HG03039 (cell line): ENCODE results near the gene APLP1.
"Not testable (repeated sequence)": the region's sequence is repeated elsewhere in the genome, so short reads cannot be mapped to it uniquely, and the experiment has no call there.

Experiments used
- ATAC-seq: cut with Tn5 transposase; IDR thresholded peaks from one replicate; pipeline ENCODE4 v1.9.1; 2021; ENCODE audit warnings: mild to moderate bottlenecking, moderate library complexity; ENCODE audit not compliant: unreplicated experiment

The APLP1 gene

DNA sequence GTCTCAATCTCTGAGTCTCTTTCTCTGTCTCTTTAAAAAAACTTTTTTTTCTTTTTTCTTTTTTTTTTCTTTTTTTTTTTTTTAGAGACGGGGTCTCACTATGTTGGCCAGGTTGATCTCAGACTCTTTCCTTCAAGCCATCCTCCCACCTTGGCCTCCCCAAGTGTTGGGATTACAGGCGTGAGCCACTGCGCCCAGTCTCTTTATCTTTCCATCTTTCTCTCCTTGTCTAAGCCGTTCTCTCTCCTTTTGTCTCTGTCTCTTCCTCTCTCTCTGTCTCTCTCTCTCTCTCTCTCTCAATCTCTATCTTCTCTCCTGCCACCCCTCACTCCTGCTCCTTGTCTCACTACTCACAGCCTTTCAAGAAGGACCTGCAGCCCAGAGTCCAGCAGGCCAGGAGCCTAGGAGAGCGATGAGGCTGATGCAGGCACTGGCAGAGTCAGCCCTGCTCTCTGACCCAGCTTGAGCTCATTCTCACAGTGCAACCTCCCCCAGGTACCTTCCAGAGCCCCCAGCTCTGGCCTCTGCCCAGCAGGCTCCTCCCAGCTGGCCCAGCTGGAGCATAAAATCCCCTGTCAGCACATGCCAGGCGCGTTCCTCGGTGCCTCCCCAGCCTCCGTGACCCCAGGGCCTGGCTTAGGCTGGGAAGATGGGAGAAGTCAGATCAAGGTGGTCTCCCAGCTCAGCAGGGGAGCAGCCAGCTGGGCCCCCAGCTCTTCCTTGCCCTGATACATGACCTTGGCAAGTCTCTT, 16.2 kb upstream of the APLP1 start, which contains the start of gene NPHS1:
Gene NPHS1 (minus strand): TSS at position 476 of the 752 bp plus-strand sequence. CDS start 667 bp downstream, outside the sequence.
- ATAC-seq, result no peak

DNA sequence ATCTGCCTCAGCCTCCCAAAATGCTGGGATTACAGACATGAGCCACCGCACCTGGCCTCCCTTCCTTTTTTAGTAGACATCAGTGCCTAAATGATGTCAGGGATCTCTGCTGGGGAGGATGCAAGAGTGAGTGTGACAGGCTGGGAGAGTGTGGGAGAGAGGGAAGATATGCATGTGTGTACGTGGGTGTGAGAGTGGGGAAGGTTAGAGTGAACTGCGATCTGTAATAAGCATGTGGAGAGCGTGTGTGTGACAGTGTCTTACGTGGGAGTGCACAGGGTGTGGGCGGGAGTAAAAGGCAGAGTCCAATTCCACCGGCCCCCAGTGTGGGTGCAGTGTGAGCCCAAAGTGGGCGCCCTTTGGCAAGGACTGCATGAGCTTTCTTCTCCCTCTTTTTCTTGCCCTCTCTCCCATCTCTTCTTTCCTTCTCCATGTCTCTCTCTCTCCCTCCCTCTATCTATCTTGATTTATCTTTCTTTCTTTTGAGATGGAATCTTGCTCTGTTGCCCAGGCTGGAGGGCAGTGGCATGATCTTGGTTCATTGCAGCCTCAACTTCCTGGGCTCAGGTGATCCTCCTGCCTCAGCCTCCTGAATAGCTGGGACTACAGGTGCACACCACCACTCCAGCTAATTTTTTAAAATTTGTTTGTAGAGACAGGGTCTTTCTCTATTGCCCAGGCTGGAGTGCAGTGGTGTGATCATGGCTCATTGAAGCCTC, 15.2 kb upstream of the APLP1 start:
- ATAC-seq, result no peak

- ATAC-seq, result no peak
Observed at GRCh38 chr19:35856546-35857149, 11.7 kb upstream of the APLP1 start, which contains the start of gene KIRREL2. Gene KIRREL2, plus strand, starts transcription at chr19:35856911. Its CDS starts 209 bp downstream, at chr19:35857120.

GRCh38 chr19:35858311-35858710, 10.1 kb upstream of the APLP1 start:
- ATAC-seq, result no peak

- ATAC-seq, result no peak
Observed at GRCh38 chr19:35859414-35859813, 9.0 kb upstream of the APLP1 start.

DNA sequence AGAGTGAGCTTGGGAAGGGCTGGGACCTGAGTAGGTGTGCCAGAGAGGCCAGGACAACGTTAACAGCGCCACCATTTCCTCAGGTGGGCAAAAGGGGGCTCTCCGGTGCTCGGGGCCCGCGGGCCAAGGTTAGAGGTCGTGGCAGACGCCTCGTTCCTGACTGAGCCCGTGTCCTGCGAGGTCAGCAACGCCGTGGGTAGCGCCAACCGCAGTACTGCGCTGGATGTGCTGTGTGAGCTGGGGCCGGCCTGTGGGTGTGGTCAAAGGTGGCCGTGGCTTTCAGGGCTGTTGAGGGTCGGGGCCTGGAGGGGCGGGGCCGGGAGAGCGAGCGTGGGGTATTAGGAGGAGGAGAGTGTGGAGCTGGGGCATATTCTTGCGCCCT, 7.9 kb upstream of the APLP1 start:
- ATAC-seq, result no peak

DNA sequence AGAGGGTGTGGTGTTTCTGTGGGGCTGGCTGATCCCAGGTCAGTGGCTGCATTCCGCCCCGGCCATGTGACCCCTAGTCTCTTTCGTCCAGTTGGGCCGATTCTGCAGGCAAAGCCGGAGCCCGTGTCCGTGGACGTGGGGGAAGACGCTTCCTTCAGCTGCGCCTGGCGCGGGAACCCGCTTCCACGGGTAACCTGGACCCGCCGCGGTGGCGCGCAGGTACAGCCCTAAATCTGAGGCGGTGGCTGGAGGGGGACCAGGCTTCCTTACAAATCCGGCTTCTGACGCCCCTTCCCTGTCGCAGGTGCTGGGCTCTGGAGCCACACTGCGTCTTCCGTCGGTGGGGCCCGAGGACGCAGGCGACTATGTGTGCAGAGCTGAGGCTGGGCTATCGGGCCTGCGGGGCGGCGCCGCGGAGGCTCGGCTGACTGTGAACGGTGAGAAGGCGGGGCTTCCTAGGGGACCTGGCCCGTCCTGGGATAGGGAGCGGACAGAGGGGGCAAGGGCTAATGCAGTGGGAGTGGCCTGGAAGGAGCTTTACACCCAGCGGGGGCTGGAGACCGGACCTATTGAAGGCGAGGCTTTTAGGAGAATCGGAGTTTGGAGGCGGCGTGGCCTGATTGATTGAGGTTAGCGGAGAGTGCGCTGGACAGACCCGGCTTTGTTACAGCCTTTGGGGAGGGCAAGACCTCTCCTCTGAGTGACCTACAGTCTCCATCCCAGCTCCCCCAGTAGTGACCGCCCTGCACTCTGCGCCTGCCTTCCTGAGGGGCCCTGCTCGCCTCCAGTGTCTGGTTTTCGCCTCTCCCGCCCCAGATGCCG, 7.3 kb upstream of the APLP1 start:
- no peak for ATAC-seq

GRCh38 chr19:35861640-35862160, 6.7 kb upstream of the APLP1 start:
- ATAC-seq, result no peak

GRCh38 chr19:35862528-35862927, 5.8 kb upstream of the APLP1 start:
- ATAC-seq, result no peak

GRCh38 chr19:35863018-35863417, 5.4 kb upstream of the APLP1 start:
- no peak for ATAC-seq

GRCh38 chr19:35868823-35869326, 501 bp downstream of the APLP1 start:
- ATAC-seq, result no peak

GRCh38 chr19:35869327-35870123, 1.2 kb downstream of the APLP1 start:
- no peak for ATAC-seq

- not testable (repeated sequence) for ATAC-seq
Observed at GRCh38 chr19:35870124-35870736, 1.9 kb downstream of the APLP1 start.

DNA sequence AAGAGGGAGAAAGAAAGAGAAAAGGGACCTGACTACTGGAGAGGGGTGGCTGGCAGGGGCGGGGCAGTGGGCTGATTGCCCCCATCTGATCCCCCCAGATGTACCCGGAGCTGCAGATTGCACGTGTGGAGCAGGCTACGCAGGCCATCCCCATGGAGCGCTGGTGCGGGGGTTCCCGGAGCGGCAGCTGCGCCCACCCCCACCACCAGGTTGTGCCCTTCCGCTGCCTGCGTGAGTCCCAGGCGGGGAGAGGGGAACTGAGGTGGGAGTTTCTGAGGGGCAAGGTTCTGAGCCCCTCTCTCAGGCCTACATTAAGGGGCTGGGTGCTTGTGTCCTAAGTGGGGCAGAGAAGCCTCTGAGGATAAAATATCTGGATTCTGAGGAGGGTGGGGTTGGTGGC, 2.4 kb downstream of the APLP1 start:
- ATAC-seq, result no peak

DNA sequence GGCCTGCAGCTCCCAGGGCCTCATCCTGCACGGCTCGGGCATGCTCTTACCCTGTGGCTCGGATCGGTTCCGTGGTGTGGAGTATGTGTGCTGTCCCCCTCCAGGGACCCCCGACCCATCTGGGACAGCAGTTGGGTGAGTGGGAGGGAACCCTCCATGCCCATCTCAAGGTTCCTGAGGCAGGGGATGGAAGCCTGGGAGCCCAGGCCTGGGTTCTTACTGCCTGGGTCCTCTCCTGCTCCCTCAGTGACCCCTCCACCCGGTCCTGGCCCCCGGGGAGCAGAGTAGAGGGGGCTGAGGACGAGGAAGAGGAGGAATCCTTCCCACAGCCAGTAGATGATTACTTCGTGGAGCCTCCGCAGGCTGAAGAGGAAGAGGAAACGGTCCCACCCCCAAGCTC, 3.2 kb downstream of the APLP1 start:
- ATAC-seq, result no peak

- ATAC-seq, result no peak
Observed at GRCh38 chr19:35872180-35872579, 3.8 kb downstream of the APLP1 start.

GRCh38 chr19:35874392-35874930, 6.1 kb downstream of the APLP1 start:
- no peak for ATAC-seq

DNA sequence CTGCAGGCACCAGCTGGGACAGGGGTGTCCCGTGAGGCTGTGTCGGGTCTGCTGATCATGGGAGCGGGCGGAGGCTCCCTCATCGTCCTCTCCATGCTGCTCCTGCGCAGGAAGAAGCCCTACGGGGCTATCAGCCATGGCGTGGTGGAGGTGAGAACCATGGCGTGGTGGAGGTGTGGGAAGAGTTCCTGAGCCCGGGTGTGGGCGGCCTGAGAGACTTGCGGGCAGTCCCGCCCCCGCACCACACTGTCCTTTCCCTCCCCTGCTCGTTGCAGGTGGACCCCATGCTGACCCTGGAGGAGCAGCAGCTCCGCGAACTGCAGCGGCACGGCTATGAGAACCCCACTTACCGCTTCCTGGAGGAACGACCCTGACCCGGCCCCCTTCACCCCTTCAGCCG, 10.7 kb downstream of the APLP1 start:
- ATAC-seq, result no peak

DNA sequence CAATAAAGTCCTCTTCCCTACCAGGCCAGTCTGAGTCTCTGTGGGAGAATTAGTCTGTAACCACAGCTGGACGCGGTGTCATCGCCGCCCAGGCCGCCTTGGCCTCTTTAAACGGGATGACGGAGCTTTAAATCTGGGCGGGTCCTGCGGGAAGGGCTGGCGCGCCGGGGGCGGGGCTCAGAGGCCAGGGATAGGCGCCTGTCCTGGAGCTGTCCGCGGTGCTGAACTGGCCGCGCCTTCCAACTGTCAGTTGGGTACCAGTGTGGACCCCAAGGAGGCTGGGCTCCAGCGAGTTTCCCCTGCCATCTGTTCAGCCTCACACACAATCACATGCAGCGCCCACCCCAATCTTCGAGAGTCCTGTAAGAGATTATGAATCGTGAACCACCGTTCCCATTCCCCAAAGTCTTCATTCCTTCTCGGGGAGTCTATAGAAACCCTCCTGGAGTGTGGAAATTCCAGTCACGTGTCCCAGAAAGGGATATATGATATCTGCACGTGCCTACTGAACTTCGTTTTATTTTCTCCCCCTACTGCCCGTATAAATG, 11.5 kb downstream of the APLP1 start:
- no peak for ATAC-seq
